Gastroesophageal sphincter (tissue), 4 donors: ENCODE measurements around the gene CHD6. TPM values are rescaled to one million over a fixed set of nuclear protein-coding genes. Genes with fewer than 3 reads are reported as not detected.

Source experiments
- ATAC-seq: fragments of 150-250 bp; one replicate; pipeline ENCODE4 v1.9.1; 2016; ENCODE audit warnings: mild to moderate bottlenecking, moderate library complexity
- H3K27ac ChIP-seq, 4 donors: fragments of 200-600 bp; sonication (generic) in 3 of 4; 1 replicate in 3 of 4; 2 replicates in 1 of 4; pipeline ENCODE4 v1.5.1; 2016 to 2019
- H3K27me3 ChIP-seq: fragments of 200-600 bp; sonication (generic); one replicate; pipeline ENCODE4 v1.5.1; 2019
- H3K36me3 ChIP-seq, 2 donors: fragments of 200-600 bp; sonication (generic); one replicate each; pipeline ENCODE4 v1.5.1; 2019; ENCODE audit warnings: control low read depth in 1 of 2
- H3K4me1 ChIP-seq, 3 donors: fragments of 200-600 bp; sonication (generic); 1 replicate in 2 of 3; 2 replicates in 1 of 3; pipeline ENCODE4 v1.5.1; 2016 to 2019; ENCODE audit warnings: control low read depth in 2 of 3
- H3K4me3 ChIP-seq, 2 donors: fragments of 200-600 bp; sonication (generic); one replicate each; pipeline ENCODE4 v1.5.1; 2019; ENCODE audit warnings: mild to moderate bottlenecking in 1 of 2, moderate library complexity in 1 of 2
- H3K9me3 ChIP-seq, 3 donors: fragments of 200-600 bp; sonication (generic); one replicate each; pipeline ENCODE4 v1.5.1; 2017 to 2019; ENCODE audit warnings: control low read depth in 2 of 3
- CTCF ChIP-seq, 4 experiments: fragments of 200-600 bp in 2 of 4; fragments of 450-650 bp in 2 of 4; sonication (generic) in 1 of 4; IDR thresholded peaks; one replicate each; pipeline ENCODE4 v1.5.1; 2017 to 2019; ENCODE audit warnings: antibody characterized with exemption in 4 of 4, mild to moderate bottlenecking in 2 of 4, moderate library complexity in 2 of 4
- EP300 ChIP-seq: sonication (generic); formaldehyde crosslinking; IDR thresholded peaks from one replicate; pipeline ENCODE4 v1.6.1; 2017; ENCODE audit warnings: antibody characterized with exemption, mild to moderate bottlenecking
- POLR2A ChIP-seq, 2 donors: fragments of 450-650 bp; IDR thresholded peaks; one replicate each; pipeline ENCODE4 v1.6.1; 2017; ENCODE audit warnings: antibody characterized with exemption in 2 of 2, mild to moderate bottlenecking in 2 of 2, moderate library complexity in 1 of 2
- POLR2AphosphoS5 ChIP-seq: sonication (generic); formaldehyde crosslinking; IDR thresholded peaks from one replicate; pipeline ENCODE4 v1.6.1; 2017; ENCODE audit warnings: antibody characterized with exemption
- WGBS, 2 donors: methylation state at CpG; one replicate each; pipeline ENCODE4 v1.1.5; 2018; ENCODE audit warnings: low coverage in 1 of 2; 5-methylcytosine and 5-hydroxymethylcytosine counted together
- total RNA-seq, 4 donors: library from RNA; depleted of rRNA; stranded (reverse); fragments of >200 nt; gene quantifications; one replicate each; pipeline ENCODE4 v1.1.0, GENCODE V29; 2016

Gene CHD6
- total RNA-seq, 4 donors from 2014 or later, result 37.4 to 58.3 (median 40.4) TPM

GRCh38 chr20:41470362-41471095 is 147.6 kb downstream of the CHD6 start:
- Histone ChIP-seq H3K36me3 (peaks cover 0 to 74% of the 10 kb centered on the region in 2 donors), H3K9me3 (peaks cover 0 to 4% (median 0%) of the 10 kb centered on the region in 3 donors)
- WGBS, 2 donors, result 76 to 95% methylated on average over 6 of the region's 7 CpGs

GRCh38 chr20:41469868-41470267 is 148.3 kb downstream of the CHD6 start:
- Histone ChIP-seq H3K4me1 (peaks cover 0 to 3% (median 0%) of the 10 kb centered on the region in 3 donors), H3K9me3 (peaks cover 0 to 11% (median 0%) of the 10 kb centered on the region in 3 donors), H3K4me3 (no peak overlapping the region), H3K27ac (no peak overlapping the region), H3K27me3 (no peaks in the 10 kb centered on the region), H3K36me3 (peaks cover 0 to 81% of the 10 kb centered on the region in 2 donors)
- 43 to 66% methylated on average over 3 of the region's 3 CpGs for WGBS, 2 donors
- TF ChIP-seq POLR2A (IDR thresholded peaks at IDR 0.05), result no peak
- no peak for TF ChIP-seq EP300
- TF ChIP-seq CTCF (IDR thresholded peaks at IDR 0.05), result no peak
- TF ChIP-seq POLR2AphosphoS5, result no peak
- no peak for ATAC-seq

More at GRCh38 chr20:41470362-41471095, 147.6 kb downstream of the CHD6 start:
- H3K27me3 ChIP-seq, result no peaks in the 10 kb centered on the region
- no peak for ATAC-seq
- no peak for TF ChIP-seq EP300
- no peak for TF ChIP-seq POLR2AphosphoS5
- no peak for TF ChIP-seq POLR2A (IDR thresholded peaks at IDR 0.05)
- TF ChIP-seq CTCF (IDR thresholded peaks at IDR 0.05), result no peak
- peaks cover 0 to 9% (median 0%) of the 10 kb centered on the region in 3 donors for H3K4me1 ChIP-seq
- H3K27ac ChIP-seq, result no peak overlapping the region
- H3K4me3 ChIP-seq, result no peak overlapping the region

- Histone ChIP-seq H3K4me3 (no peak overlapping the region), H3K27me3 (no peaks in the 10 kb centered on the region), H3K36me3 (peaks cover 0 to 88% of the 10 kb centered on the region in 2 donors), H3K9me3 (peaks cover 0 to 12% (median 0%) of the 10 kb centered on the region in 3 donors), H3K4me1 (no peaks in the 10 kb centered on the region), H3K27ac (no peak overlapping the region)
- no peak for ATAC-seq
- no peak for TF ChIP-seq POLR2AphosphoS5
- TF ChIP-seq EP300, result no peak
- TF ChIP-seq POLR2A (IDR thresholded peaks at IDR 0.05), result no peak
- no peak for TF ChIP-seq CTCF (IDR thresholded peaks at IDR 0.05)
- 79 to 83% methylated on average over 3 of the region's 5 CpGs for WGBS, 2 donors
These were observed 149.1 kb downstream of the CHD6 start for GRCh38 chr20:41468994-41469600.

- peaks cover 0 to 90% of the 10 kb centered on the region in 2 donors for H3K36me3 ChIP-seq
- H3K4me3 ChIP-seq, result no peak overlapping the region
- H3K27ac ChIP-seq, result no peak overlapping the region
- no peaks in the 10 kb centered on the region for H3K27me3 ChIP-seq
- H3K4me1 ChIP-seq, result no peaks in the 10 kb centered on the region
- ATAC-seq, result no peak
- TF ChIP-seq EP300 (no peak), POLR2AphosphoS5 (no peak), CTCF (IDR thresholded peaks at IDR 0.05) (no peak), POLR2A (IDR thresholded peaks at IDR 0.05) (no peak)
- 60% methylated on average over 5 of the region's 5 CpGs for WGBS, 2 donors
- peaks cover 0 to 12% (median 0%) of the 10 kb centered on the region in 3 donors for H3K9me3 ChIP-seq
These were observed 150.5 kb downstream of the CHD6 start for GRCh38 chr20:41467690-41468089.
